GM19328 (cell line): ENCODE results near the gene S100A4.

Experiments used
- ATAC-seq: cut with Tn5 transposase; IDR thresholded peaks from one replicate; pipeline ENCODE4 v1.9.1; 2021; ENCODE audit warnings: mild to moderate bottlenecking, moderate library complexity; ENCODE audit not compliant: unreplicated experiment

The S100A4 gene

GRCh38 chr1:153548722-153549688 lies 3.4 kb upstream of the S100A4 start, which contains the start of gene S100A3:
Gene S100A3, minus strand, starts transcription at chr1:153549258. Its CDS starts 773 bp downstream, at chr1:153548485.
- ATAC-seq = no peak

- no peak for ATAC-seq
These were observed 2.2 kb upstream of the S100A4 start for GRCh38 chr1:153547560-153548551.

GRCh38 chr1:153546796-153547559 lies 1.4 kb upstream of the S100A4 start:
- ATAC-seq = no peak

- no peak for ATAC-seq
These were observed 765 bp upstream of the S100A4 start for GRCh38 chr1:153546371-153546770.

- no peak for ATAC-seq
These were observed 1.0 kb downstream of the S100A4 start for GRCh38 chr1:153544453-153545066.

GRCh38 chr1:153543736-153544135 lies 1.9 kb downstream of the S100A4 start:
- ATAC-seq = no peak

- no peak for ATAC-seq
These were observed 2.5 kb downstream of the S100A4 start for GRCh38 chr1:153542956-153543711.

- no peak for ATAC-seq
These were observed 3.7 kb downstream of the S100A4 start for GRCh38 chr1:153541641-153542590.

- ATAC-seq = no peak
These were observed 4.9 kb downstream of the S100A4 start, which contains the start of gene S100A5 for GRCh38 chr1:153540394-153541361. Gene S100A5, minus strand, starts transcription at chr1:153540934. Its CDS starts 743 bp downstream, at chr1:153540191.

GRCh38 chr1:153539395-153540093 lies 6.1 kb downstream of the S100A4 start:
- no peak for ATAC-seq

- no peak for ATAC-seq
These were observed 7.2 kb downstream of the S100A4 start for GRCh38 chr1:153538315-153538821.

- ATAC-seq = no peak
These were observed 8.3 kb downstream of the S100A4 start for GRCh38 chr1:153537376-153537730.

GRCh38 chr1:153536671-153537375 lies 8.8 kb downstream of the S100A4 start:
- ATAC-seq = no peak

GRCh38 chr1:153536012-153536670 lies 9.5 kb downstream of the S100A4 start:
- no peak for ATAC-seq
